GM19438 (cell line): ENCODE results near the gene DENND10.
"Not testable (repeated sequence)": the region's sequence is repeated elsewhere in the genome, so short reads cannot be mapped to it uniquely, and the experiment has no call there.

Source experiments
- ATAC-seq: cut with Tn5 transposase; IDR thresholded peaks from one replicate; pipeline ENCODE4 v1.9.1; 2021; ENCODE audit warnings: low read depth; ENCODE audit not compliant: unreplicated experiment

DENND10 gene

GRCh38 chr10:119096641-119097415, 7.1 kb upstream of the DENND10 start:
- not testable (repeated sequence) for ATAC-seq

DNA sequence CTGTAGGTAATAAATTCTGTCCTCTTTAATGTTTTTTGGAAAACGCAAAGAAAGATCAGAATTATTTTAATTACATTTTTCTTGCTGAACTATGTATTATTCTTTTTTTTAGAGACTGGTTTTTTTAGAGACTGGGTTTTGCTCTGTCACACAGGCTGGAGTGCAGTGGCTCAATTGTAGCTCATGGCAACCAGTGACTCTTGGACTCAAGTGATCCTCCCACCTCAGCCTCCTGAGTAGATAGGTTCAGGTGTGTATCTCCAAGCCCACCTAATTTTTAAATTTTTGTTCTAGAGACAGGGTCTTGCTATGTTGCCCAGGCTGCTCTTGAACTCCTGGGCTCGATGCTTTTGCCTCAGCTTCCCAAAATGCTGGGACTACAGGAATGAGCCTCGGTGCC, 5.3 kb upstream of the DENND10 start:
- no peak for ATAC-seq

DNA sequence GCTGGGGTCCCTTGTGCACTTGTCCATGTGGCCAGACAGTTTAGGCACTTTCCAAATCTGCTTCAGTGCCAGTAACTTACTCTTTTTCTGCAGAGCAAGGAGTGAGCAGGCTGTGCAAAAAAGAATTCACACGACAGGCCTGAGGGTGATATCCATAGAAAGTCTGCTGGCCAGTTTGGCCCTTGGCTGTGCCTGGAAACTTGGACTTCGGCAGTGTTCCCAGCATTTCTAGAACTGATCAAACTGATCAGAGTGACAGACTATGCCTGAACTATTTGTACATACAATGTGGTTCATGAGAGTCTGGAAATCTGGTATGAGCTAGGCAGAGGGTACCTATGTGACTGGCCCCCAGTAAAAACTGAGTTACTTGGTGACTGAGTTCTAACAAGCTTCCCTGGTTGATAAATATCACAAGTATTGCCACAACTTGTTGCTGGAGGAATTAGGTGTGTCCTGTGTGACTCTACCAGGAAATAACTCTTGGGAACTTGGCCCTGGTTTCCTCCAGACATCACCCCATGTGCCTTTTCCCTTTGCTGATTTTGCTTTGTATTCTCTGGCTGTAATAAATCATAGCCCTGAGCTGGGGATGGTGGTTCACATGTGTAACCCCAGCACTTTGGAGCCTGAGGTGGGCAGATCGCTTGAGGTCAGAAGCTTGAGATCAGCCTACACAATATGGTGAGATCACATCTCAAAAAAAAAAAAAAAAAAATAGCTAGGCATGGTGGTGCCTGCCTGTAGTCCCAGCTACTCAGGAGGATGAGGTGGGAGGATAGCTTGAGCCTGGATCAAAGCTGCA, 3.3 kb upstream of the DENND10 start:
- no peak for ATAC-seq

GRCh38 chr10:119101366-119102098, 2.4 kb upstream of the DENND10 start:
- no peak for ATAC-seq

DNA sequence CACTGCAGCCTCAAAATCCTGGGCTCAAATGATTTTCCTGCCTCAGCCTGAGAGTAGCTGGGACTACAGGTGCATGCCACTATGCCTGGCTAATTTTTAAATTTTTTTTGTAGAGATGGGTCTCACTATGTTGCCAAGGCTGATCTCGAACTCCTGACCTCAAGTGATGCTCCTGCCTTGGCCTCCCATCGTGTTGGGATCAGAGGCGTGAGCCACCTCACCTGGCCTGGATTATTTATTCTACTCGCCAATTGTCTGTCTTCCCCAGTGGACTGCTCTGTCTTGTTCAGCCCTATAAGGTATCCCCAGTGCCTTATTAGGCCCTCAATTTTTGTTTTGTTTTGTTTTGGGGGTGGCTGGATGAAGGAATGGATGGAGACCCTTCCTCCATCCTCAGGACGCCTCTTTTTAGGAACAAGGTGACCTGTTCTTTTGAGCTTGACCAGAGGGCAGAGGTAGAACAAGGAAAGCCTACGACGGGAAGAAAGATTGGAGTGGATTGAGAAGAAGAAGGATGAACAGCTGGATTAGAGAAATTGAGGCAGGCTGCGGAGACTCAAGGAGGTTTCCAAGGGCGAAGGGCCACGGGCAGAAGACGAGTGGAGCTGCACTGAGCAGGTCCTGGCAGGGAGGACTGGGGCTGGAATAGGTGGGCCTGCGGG, 541 bp upstream of the DENND10 start:
- no peak for ATAC-seq

DNA sequence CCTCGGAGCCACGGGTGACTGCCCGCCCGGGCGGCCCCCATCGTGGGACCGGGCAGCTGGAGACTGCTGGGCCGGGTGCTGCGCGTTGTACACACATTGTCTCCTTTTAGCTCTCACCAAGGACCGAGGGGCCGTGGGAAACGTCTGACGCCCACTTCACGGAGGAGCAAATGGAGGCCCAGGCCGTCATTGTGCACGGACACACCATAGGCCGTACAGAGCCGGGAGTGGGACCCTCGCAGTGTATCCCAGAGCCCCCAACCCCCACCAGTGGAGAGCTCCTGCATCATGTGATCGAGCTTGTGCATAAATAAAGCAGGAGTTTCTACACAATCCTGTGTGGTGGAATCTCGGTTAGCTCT, 722 bp downstream of the DENND10 start:
- no peak for ATAC-seq

DNA sequence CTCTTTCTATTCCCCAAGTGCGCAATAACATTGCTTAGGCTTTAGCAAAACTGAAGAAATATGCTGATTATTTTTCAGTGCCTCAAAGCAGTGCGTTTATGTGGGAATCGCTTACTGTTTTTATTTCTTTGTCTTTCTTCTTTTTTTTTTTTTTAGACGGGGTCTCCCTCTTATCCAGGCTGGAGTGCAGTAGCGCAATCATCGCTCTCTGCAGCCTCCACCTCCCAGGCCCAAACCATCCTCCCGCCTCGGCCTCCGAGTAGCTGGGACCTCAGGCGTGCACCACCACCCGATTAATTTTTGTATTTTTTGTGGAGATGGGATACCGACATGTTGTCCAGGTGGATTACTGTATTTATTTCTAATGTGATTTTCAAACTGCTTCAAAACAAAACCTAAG, 1.2 kb downstream of the DENND10 start:
- ATAC-seq = no peak

DNA sequence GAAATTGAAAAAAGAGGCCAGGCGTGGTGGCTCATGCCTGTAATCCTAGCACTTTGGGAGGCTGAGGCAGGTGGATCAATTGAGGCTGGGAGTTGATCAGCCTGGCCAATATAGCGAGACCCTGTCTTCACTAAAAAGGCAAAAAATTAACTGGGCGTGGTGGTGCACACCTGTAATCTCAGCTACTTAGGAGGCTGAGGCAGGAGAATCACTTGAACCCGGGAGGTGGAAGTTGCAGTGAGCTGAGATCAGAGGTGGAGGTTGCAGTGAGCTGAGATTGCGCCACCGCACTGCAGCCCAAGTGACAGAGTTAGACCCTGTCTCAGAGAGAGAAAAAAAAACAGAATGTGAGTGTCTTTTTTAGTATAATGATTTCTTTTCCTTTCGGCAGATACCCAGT, 2.0 kb downstream of the DENND10 start:
- ATAC-seq = not testable (repeated sequence)

GRCh38 chr10:119107106-119107505, 3.2 kb downstream of the DENND10 start:
- not testable (repeated sequence) for ATAC-seq

DNA sequence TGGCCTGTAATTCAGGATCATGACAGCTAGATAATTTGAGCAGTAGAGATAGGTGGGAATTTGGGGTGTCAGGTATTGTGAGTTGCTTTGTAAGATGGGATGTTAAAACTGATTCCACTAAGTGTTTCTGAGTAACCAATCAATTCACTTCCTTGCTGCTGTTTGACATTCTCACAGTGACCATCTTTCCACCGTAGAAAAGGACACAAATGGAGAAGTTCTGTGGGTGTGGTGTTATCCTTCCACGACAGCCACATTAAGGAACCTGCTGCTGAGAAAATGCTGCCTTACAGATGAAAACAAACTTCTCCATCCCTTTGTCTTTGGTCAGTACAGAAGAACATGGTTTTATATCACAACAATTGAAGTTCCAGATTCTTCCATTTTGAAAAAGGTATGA, 3.9 kb downstream of the DENND10 start:
- ATAC-seq = not testable (repeated sequence)

DNA sequence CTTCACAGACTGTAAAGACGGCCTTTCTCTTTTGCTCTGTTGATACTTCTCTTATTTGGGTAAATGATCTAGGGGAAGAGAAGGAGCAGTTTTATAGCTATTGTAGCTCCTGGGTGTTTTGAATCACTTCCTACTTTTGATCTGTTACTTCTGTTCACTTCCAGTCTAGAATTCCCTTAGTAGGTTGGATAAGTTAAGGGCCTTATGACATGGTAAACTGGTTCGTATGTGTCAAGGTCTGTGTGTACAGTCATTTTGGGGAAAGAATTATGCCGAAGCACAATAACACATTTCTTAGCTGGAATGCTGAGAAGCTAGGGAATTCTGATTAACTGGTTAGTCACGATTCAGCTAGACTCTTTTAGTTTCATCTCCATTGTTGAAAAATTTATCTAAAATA, 8.1 kb downstream of the DENND10 start:
- ATAC-seq = no peak

DNA sequence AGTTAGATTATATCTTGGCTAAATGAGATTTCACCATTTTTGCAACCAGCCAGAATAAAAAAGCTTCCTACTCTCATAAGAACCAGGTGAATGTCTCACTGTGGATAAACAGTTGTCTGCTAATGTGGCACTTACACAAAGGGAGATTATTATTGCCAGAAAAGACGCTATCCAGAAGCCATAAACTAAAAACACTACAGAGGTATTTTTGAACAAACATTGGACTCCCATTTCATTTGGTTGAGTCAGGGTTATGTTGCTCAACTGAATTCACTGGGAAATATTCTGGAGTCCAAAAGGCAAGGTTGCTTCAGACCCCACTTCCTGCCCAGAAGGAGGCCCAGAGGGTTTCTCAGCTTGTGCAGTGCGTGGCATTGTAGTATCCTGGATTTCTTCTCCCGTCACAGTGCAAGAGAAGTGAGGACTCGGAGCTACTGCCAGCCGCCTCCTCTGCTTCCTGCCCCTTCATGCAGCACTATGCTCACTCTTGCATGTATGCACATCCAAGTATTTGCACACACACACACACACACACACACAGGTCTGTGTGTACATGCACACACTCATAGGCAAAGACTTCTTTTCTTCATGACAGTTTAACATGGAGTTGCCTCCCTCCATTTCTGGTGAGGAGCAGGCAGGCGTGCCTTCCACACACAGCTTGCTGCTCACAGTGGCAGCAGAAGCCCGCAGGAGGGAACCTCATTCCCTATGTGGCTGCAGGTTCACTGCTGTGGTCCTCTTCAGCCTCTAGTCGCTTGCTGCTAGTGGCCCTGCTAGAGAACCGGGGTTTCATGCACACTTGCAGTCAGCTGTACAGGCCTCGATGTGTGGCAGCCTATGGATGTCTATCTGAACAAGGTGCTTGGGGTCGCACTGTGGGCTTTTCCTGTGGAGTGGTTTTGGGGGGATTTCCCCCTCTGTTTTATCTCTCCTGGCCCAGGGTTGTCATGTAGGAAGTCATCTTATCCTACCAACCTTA, 10.1 kb downstream of the DENND10 start:
- no peak for ATAC-seq

GRCh38 chr10:119115926-119116325, 12.0 kb downstream of the DENND10 start:
- no peak for ATAC-seq

- no peak for ATAC-seq
Observed at GRCh38 chr10:119116326-119116951, 12.5 kb downstream of the DENND10 start.

DNA sequence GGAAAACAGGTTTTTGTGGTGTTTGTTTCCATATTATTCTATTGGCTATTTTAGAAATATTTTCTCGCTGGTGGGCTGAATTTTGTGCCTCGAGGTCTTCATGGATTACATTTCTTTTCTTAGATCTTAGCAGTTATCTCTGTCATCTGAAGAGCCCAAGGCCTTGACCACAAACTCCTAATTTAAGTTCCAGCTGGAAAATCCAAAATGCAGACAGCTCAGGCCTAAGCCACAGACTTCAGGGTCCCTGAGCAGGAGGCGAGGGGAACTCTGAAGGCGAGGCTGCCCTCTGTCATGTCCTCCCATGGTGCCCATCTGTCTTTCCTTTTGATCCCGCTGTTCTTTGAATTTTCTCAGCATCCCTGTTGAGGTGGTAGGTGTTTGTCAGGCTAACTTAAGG, 14.3 kb downstream of the DENND10 start:
- no peak for ATAC-seq

DNA sequence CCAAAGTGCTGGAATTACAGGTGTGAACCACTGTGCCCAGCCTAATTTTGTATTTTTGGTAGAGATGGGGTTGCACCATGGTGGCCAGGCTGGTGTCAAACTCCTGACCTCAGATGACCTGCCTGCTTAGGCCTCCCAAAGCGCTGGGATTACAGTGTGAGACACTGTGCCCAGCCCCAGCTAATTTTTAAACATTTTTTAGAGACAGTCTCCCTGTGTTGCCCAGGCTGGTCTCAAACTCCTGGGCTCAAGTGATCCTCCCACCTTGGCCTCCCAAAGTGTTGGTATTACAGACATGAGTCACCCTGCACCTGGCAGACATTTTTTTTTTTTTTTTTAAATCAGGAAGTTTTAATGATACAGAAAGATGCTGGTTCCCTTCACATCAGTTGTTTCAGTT, 15.5 kb downstream of the DENND10 start:
- ATAC-seq = no peak

DNA sequence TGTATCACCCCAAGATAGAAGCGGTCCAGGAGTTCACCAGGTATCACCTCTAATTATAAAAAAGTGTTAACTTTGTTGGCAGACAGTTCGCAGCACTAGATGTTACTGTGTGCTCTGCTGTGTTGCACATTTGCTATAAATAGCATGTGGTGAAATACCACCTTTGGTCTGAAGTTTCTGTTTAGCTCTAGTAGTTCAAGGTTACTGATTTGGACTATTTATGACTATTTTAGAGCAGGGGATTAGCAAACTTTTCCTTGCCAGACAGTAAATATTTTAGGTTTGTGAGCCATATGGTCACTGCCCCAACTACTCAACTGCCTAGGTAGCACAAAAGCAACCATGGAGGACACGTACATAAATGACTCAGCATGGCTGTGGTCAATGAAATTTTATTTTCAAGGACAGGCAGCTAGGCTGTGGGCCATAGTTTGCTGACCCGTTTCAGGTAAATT, 16.5 kb downstream of the DENND10 start:
- peak; percentile 86 for ATAC-seq

DNA sequence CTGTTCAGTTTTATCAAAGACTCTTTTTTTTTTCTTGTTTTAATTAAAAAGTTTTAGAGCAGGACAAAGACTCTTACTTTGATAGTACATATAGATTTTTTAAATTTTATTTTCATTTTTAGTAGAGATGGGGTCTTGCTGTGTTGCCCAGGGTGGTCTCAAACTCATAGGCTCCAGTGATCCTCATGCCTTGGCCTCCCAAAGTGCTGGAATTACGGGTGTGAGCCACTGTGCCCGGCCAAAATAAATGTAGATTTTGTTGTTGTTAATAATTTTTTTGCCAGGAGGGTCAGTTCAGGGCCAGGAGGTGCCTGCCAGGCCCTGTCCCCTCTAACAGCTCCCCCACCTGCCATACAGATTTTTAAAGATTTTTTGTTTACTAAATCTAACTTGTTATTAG, 17.0 kb downstream of the DENND10 start:
- ATAC-seq = no peak

DNA sequence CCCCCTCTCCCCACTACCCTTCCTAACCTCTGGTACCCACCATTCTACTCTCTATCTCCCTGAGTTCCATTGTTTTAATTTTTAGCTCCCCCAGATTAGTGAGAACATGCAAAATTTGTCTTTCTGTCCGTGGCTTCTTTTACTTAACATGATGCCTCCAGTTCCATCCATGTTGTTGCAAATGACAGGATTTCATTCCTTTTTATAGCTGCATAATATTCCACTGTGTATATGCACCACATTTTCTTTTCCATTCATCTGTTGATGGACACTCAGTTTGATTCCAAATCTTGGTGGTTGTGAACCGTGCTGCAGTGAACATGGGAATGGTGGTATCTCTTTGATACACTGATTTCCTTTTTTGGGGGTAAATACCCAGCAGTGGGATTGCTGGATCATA, 22.0 kb downstream of the DENND10 start:
- ATAC-seq = no peak
